HG03280 (cell line): Measurements from ENCODE around the gene DIS3L.
"Not testable (repeated sequence)": the region's sequence is repeated elsewhere in the genome, so short reads cannot be mapped to it uniquely, and the experiment has no call there.

Experiments used
- ATAC-seq: cut with Tn5 transposase; IDR thresholded peaks from one replicate; pipeline ENCODE4 v1.9.1; 2021; ENCODE audit warnings: mild to moderate bottlenecking, moderate library complexity; ENCODE audit not compliant: unreplicated experiment

DIS3L gene

DNA sequence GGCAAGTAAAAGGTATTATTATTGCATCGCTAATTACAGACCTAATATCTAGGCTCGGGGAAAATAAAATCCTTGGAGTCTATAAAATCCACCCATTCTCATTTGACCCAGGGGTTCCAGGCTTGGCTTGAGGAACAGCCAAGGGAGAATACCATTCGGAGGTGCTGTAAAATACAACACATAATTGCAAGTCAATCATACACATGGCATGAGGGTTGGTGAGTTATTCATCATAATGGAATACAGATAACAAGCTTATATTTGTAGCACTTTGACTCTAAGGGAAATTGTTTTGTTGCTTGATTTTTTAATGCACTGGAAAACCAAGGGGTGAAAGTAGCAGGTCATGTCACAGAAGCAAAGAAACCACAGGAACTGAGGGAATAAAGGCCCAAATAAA, 16.8 kb upstream of the DIS3L start:
- no peak for ATAC-seq

- no peak for ATAC-seq
Observed at GRCh38 chr15:66278056-66278455, 15.3 kb upstream of the DIS3L start.

DNA sequence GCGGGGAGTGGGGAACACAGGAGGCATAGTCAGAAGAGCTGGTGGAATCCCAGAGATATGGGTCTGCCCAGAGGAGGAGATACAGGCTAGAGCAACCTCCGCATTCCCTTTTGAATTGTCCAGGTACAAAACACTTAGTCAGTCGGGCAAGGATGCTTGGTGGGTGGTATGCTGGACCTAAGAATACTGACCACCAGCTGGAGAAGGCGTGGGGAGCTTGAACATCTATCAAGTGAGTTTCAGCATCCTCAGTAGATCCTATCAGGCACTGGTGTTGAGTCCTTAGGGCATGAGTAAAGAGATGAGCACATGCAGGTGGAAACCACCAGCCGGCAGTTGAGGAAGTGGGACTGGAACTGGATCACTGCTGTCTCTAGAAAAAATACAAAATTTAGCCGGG, 14.7 kb upstream of the DIS3L start:
- ATAC-seq: no peak

DNA sequence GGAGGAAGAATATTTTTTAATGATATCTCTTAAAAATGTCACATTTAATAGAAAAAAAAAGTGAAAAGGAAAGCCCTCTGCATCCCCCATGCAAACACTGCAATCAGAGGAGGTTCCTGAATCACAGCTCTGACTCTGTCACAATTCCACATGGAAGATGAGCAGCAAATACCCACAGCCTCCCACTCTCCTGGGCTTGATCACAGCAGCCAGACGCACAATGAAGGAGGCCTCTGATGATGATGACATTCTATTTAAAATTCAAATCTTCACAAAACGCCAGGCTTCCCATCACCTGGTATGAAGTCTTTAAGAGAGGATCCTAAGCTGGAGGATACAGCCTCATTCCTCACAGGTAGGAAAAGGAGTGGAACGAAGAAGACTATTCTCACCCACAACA, 9.1 kb upstream of the DIS3L start:
- ATAC-seq: no peak

DNA sequence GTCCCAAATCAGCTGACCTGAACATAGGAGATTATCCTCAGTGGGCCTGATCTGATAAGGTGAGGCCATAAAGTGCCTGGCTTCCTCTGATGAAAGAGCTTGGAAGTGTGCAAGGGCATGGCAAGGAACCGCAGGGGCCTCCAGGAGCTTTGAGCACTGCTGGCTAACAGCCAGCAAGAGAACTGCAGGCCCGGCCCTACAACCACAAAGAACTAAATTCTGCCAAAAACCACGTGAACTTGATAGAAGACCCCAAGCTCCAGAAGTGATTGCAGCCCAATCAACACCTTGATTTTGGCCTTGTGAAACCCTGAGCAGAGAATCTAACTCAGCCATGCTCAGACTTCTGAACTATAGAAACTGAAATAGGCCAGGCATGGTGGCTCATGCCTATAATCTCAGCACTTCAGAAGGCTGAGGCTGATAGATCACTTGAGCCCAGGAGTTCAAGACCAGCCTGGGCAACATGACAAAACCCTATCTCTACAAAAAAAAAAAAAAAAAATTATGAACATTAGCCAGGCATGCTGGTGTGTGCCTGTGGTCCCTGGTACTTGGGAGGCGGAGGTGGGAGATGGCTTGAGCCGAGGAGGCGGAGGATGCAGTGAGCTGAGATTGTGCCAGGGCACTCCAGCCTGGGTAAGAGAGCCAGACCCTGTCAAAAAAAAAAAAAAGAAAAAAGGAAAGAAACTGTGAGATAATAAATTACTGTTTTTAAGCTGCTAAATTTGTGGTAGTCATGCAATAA, 7.7 kb upstream of the DIS3L start:
- ATAC-seq: no peak

GRCh38 chr15:66287461-66288057, 5.8 kb upstream of the DIS3L start:
- no peak for ATAC-seq

- ATAC-seq: no peak
Observed at GRCh38 chr15:66288093-66288492, 5.3 kb upstream of the DIS3L start.

- no peak for ATAC-seq
Observed at GRCh38 chr15:66288551-66289185, 4.7 kb upstream of the DIS3L start.

DNA sequence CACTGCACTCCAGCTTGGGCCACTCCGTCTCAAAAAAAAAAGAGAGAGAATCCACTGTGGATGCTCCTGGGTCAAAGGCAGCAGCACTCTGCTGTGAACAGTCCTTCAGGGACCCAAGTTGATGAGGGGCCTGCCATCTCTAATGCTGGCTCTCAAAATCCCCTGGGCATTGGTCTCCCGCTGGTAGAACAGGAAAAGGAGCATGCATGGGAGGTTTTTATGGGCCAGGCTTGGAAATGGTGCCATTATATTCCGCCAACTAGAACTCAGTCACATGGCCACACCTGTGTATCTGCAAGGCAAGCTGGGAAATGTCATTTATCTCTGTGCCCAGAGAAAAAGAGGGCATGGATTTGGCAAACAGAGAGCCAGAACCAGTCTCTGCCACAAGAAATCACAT, 3.4 kb upstream of the DIS3L start:
- no peak for ATAC-seq

DNA sequence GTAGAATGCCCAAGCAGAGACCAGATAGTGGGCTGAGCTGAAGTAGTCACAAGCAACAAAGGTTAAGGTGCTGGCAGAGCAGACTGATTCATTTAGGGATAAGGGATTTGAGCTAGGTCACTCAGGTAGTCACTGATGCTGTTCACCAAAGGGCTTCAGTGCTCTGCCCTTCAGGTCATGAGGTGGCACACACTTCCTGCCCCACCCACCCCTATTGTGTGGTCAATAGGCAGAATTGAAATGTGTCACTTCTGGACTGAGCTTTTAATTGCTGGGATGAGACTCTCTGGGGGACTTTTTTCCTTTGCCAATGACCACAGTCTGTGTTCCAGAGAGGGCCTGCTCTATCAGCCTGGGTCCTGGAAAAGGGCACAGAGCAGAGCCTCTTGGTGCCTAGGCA, 2.9 kb upstream of the DIS3L start:
- ATAC-seq: no peak

- no peak for ATAC-seq
Observed at GRCh38 chr15:66291816-66292570, 1.4 kb upstream of the DIS3L start.

GRCh38 chr15:66292571-66293418, 573 bp upstream of the DIS3L start:
- no peak for ATAC-seq

- ATAC-seq: peak; percentile 19
Observed at GRCh38 chr15:66294157-66294931, 976 bp downstream of the DIS3L start.

DNA sequence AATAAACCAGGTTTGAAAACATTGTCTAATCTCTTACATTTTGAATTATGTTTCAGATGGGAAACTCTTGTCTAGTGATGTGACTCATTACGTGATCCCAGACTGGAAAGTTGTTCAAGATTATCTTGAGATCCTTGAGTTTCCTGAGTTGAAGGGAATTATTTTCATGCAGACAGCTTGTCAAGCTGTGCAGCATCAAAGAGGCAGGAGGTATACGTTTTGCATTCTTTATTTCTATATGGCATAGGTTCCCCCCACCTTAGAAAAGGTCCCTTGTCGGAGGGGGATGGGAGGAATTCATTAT, 1.5 kb downstream of the DIS3L start:
- no peak for ATAC-seq

- ATAC-seq: no peak
Observed at GRCh38 chr15:66296186-66296585, 2.8 kb downstream of the DIS3L start.

DNA sequence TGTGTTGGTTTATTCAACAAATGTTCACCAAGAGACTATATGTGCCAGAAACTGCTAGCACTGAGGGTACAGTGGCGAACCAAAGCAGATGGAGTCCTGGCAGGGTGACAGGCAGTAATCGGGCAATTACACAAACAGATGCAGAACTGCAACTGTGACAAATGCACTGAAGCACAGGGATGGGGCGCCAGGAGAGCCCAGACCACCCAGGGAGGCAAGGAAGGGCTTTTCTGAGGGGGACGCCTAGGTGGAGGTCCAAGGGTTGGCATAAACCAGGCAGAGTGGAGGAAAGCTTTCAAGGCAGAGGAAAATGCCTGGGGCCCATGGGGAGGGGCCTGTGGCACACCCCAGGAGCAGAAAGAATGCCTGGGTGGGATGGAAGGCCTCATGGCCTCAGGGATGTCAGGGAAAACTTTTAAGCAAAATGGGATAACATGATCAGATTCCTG, 5.5 kb downstream of the DIS3L start:
- ATAC-seq: no peak

DNA sequence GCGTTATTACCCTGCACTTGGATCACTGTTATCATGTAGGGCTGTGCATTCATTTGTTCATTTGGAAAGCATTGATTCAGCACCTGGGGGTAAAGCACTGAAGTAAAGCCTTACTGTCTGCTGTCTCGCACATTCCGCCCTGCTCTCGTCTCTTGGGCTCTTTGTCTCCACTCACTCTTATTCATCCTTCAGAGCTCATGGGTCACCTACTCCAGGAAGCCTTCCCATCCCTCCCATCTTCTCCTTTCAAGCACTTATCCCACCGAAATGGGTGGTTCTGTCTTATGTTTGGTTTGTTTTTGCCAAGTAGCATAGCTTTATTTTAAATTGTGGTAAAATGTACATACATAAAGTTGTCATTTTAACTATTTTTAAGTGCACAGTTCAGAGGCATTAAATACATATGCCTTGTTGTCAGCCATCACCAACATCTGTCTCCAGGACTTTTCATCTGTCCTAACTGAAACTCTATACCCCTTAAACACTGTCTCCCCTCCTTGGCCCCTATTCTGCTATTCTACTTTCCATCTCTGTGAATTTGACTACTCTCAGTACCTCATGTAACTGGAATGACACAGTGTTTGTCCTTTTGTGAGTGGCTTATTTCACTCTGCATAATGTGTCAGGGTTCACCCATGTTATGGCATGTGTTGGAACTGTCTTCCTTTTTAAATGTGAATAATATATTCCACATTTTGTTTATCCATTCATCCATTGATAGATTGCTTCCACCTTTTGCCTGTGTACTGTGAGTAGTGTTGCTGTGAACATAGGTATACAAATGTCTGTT, 9.3 kb downstream of the DIS3L start:
- no peak for ATAC-seq

GRCh38 chr15:66304425-66304824, 11.1 kb downstream of the DIS3L start:
- not testable (repeated sequence) for ATAC-seq

GRCh38 chr15:66306381-66306780, 13.0 kb downstream of the DIS3L start:
- no peak for ATAC-seq
